Stimulated activated CD8-positive, alpha-beta memory T cell treated with anti-CD3 and anti-CD28 coated beads, Interleukin-15, amount 100 ng/mL, for 24 hours (primary cell): ENCODE measurements around the gene OCRL.

Experiments used
- DNase-seq: peaks from one replicate; pipeline ENCODE4 v3.0.0-alpha.2; 2020; ENCODE audit warnings: low read depth

Gene OCRL

GRCh38 chrX:129540068-129540653 is at the start of gene OCRL:
OCRL (plus strand) TSS chrX:129540259; CDS start chrX:129540440, 181 bp downstream.
- DNase-seq: no peak

GRCh38 chrX:129490330-129490729 is 49.7 kb upstream of the OCRL start:
- no peak for DNase-seq

GRCh38 chrX:129493643-129494042 is 46.4 kb upstream of the OCRL start:
- DNase-seq: no peak

GRCh38 chrX:129494887-129495286 is 45.2 kb upstream of the OCRL start:
- DNase-seq: no peak

GRCh38 chrX:129495900-129496299 is 44.2 kb upstream of the OCRL start:
- DNase-seq: no peak

- DNase-seq: no peak
Observed at GRCh38 chrX:129496625-129497024, 43.4 kb upstream of the OCRL start.

GRCh38 chrX:129497146-129497843 is 42.8 kb upstream of the OCRL start:
- DNase-seq: no peak

- DNase-seq: no peak
Observed at GRCh38 chrX:129510331-129510730, 29.7 kb upstream of the OCRL start.

- DNase-seq: no peak
Observed at GRCh38 chrX:129511689-129512088, 28.4 kb upstream of the OCRL start.

- DNase-seq: no peak
Observed at GRCh38 chrX:129512409-129512808, 27.6 kb upstream of the OCRL start.

- no peak for DNase-seq
Observed at GRCh38 chrX:129516402-129516801, 23.7 kb upstream of the OCRL start.

- no peak for DNase-seq
Observed at GRCh38 chrX:129520151-129520550, 19.9 kb upstream of the OCRL start.

- no peak for DNase-seq
Observed at GRCh38 chrX:129522184-129523078, 17.6 kb upstream of the OCRL start.

- no peak for DNase-seq
Observed at GRCh38 chrX:129523079-129523911, 16.8 kb upstream of the OCRL start, which contains the start of gene SMARCA1. SMARCA1 (minus strand) TSS chrX:129523490; CDS start chrX:129523370, 120 bp downstream.

- DNase-seq: no peak
Observed at GRCh38 chrX:129524250-129524850, 15.7 kb upstream of the OCRL start.

GRCh38 chrX:129525162-129525561 is 14.9 kb upstream of the OCRL start:
- no peak for DNase-seq

GRCh38 chrX:129525896-129526295 is 14.2 kb upstream of the OCRL start:
- no peak for DNase-seq

GRCh38 chrX:129529685-129530281 is 10.3 kb upstream of the OCRL start:
- no peak for DNase-seq

GRCh38 chrX:129530410-129530809 is 9.6 kb upstream of the OCRL start:
- DNase-seq: no peak

GRCh38 chrX:129531132-129531531 is 8.9 kb upstream of the OCRL start:
- no peak for DNase-seq
